HEK293 (cell line): Measurements from ENCODE around the gene MAMDC2.

Source experiments
- CTCF ChIP-seq: fragments of 450-650 bp; formaldehyde crosslinking; IDR thresholded peaks from 2 replicates; pipeline ENCODE4 v1.5.1; 2016; ENCODE audit warnings: missing biosample characterization, missing genetic modification characterization
- PATZ1 ChIP-seq: fragments of 450-650 bp; formaldehyde crosslinking; IDR thresholded peaks from 2 replicates; pipeline ENCODE4 v1.5.1; 2016; ENCODE audit warnings: missing biosample characterization, missing genetic modification characterization
- RBAK ChIP-seq: fragments of 450-650 bp; formaldehyde crosslinking; IDR thresholded peaks from 2 replicates; pipeline ENCODE4 v1.5.1; 2016; ENCODE audit warnings: missing biosample characterization, missing genetic modification characterization
- SETDB1 ChIP-seq: IDR thresholded peaks from one replicate; pipeline ENCODE4 v1.6.1; 2017; ENCODE audit warnings: mild to moderate bottlenecking, low read length, moderate library complexity, mixed read lengths; ENCODE audit not compliant: insufficient read length
- ZBTB20 ChIP-seq: fragments of 450-650 bp; formaldehyde crosslinking; IDR thresholded peaks from 2 replicates; pipeline ENCODE4 v1.5.1; 2016; ENCODE audit warnings: missing biosample characterization, missing genetic modification characterization
- ZNF138 ChIP-seq: fragments of 450-650 bp; formaldehyde crosslinking; IDR thresholded peaks from 2 replicates; pipeline ENCODE4 v1.5.1; 2016; ENCODE audit warnings: missing biosample characterization, missing genetic modification characterization, borderline replicate concordance
- ZNF248 ChIP-seq: fragments of 450-650 bp; formaldehyde crosslinking; IDR thresholded peaks from 2 replicates; pipeline ENCODE4 v1.5.1; 2017; ENCODE audit warnings: missing biosample characterization, missing genetic modification characterization
- ZNF302 ChIP-seq: fragments of 450-650 bp; formaldehyde crosslinking; IDR thresholded peaks from 2 replicates; pipeline ENCODE4 v1.5.1; 2016; ENCODE audit warnings: missing biosample characterization, missing genetic modification characterization, low read depth
- ZNF513 ChIP-seq: fragments of 450-650 bp; IDR thresholded peaks from 2 replicates; pipeline ENCODE4 v1.5.1; 2018; ENCODE audit warnings: missing biosample characterization, missing genetic modification characterization
- ZNF561 ChIP-seq: fragments of 450-650 bp; IDR thresholded peaks from 2 replicates; pipeline ENCODE4 v1.5.1; 2018; ENCODE audit warnings: missing biosample characterization, missing genetic modification characterization, borderline replicate concordance
- ZNF596 ChIP-seq: fragments of 450-650 bp; IDR thresholded peaks from 2 replicates; pipeline ENCODE4 v1.5.0; 2018; ENCODE audit warnings: missing biosample characterization, mild to moderate bottlenecking, missing genetic modification characterization, moderate library complexity
- ZNF600 ChIP-seq: fragments of 450-650 bp; formaldehyde crosslinking; IDR thresholded peaks from 2 replicates; pipeline ENCODE4 v1.5.1; 2016; ENCODE audit warnings: missing biosample characterization, missing genetic modification characterization
- ZNF704 ChIP-seq: fragments of 450-650 bp; formaldehyde crosslinking; IDR thresholded peaks from 2 replicates; pipeline ENCODE4 v1.5.1; 2016; ENCODE audit warnings: missing biosample characterization, missing genetic modification characterization
- ZSCAN18 ChIP-seq: fragments of 450-650 bp; formaldehyde crosslinking; IDR thresholded peaks from 2 replicates; pipeline ENCODE4 v1.5.1; 2016; ENCODE audit warnings: missing biosample characterization, missing genetic modification characterization

GRCh38 chr9:70020991-70021571 is 22.6 kb upstream of the MAMDC2 start:
- TF ChIP-seq SETDB1: no peak
- TF ChIP-seq ZNF138: no peak
- TF ChIP-seq ZNF513: no peak
- TF ChIP-seq ZNF302 (tag by site-specific recombination): no peak
- TF ChIP-seq ZBTB20: no peak
- TF ChIP-seq CTCF (tag by site-specific recombination): no peak
- no peak for TF ChIP-seq ZNF596
- no peak for TF ChIP-seq PATZ1 (tag by site-specific recombination)
- no peak for TF ChIP-seq RBAK (tag by site-specific recombination)
- TF ChIP-seq ZNF561 (tag by site-specific recombination): no peak
- TF ChIP-seq ZNF704 (tag by site-specific recombination): no peak
- TF ChIP-seq ZSCAN18 (tag by site-specific recombination): no peak
- no peak for TF ChIP-seq ZNF600
- no peak for TF ChIP-seq ZNF248 (tag by site-specific recombination)
